ENCODE measurements around the gene CYB5R4.

Gene CYB5R4

GRCh38 chr6:83998021-83998584 is 138.6 kb downstream of the CYB5R4 start:
- Histone ChIP-seq H3K36me3 (ENCODE audit: control insufficient read depth, insufficient read depth, low read length) (no peaks in the 10 kb centered on the region), H3K27me3 (ENCODE audit: control insufficient read depth, insufficient read depth, low read length) (no peaks in the 10 kb centered on the region)

GRCh38 chr6:84001119-84001518 is 141.6 kb downstream of the CYB5R4 start:
- Histone ChIP-seq H3K4me3 (ENCODE audit: low read depth, low read length) (no peak overlapping the region), H3K9ac (no peak overlapping the region), H2AFZ (no peak overlapping the region), H3K4me1 (no peaks in the 10 kb centered on the region), H3K27ac (no peak overlapping the region), H3K27me3 (ENCODE audit: control insufficient read depth, insufficient read depth, low read length) (no peaks in the 10 kb centered on the region), H3K9me3 (ENCODE audit: control insufficient read depth, low read length) (no peaks in the 10 kb centered on the region), H3K36me3 (ENCODE audit: control insufficient read depth, insufficient read depth, low read length) (no peaks in the 10 kb centered on the region), H3K79me2 (no peaks in the 10 kb centered on the region), H3K4me2 (ENCODE audit: low read length) (no peak overlapping the region)
- TF ChIP-seq CTCF (IDR thresholded peaks at IDR 0.05), result no peak

More at GRCh38 chr6:83998021-83998584, 138.6 kb downstream of the CYB5R4 start:
- Histone ChIP-seq H2AFZ (no peak overlapping the region), H3K9me3 (ENCODE audit: control insufficient read depth, low read length) (no peaks in the 10 kb centered on the region), H3K79me2 (no peaks in the 10 kb centered on the region), H3K4me2 (ENCODE audit: low read length) (no peak overlapping the region), H3K9ac (no peak overlapping the region), H3K4me3 (ENCODE audit: low read depth, low read length) (no peak overlapping the region), H3K4me1 (no peaks in the 10 kb centered on the region), H3K27ac (no peak overlapping the region)
- no peak for TF ChIP-seq CTCF (IDR thresholded peaks at IDR 0.05)

GRCh38 chr6:84002226-84002625 is 142.7 kb downstream of the CYB5R4 start:
- Histone ChIP-seq H3K27me3 (ENCODE audit: control insufficient read depth, insufficient read depth, low read length) (no peaks in the 10 kb centered on the region), H3K4me2 (ENCODE audit: low read length) (no peak overlapping the region), H3K9ac (no peak overlapping the region), H3K27ac (no peak overlapping the region), H3K4me1 (no peaks in the 10 kb centered on the region), H3K9me3 (ENCODE audit: control insufficient read depth, low read length) (no peaks in the 10 kb centered on the region), H3K4me3 (ENCODE audit: low read depth, low read length) (no peak overlapping the region), H2AFZ (no peak overlapping the region), H3K36me3 (ENCODE audit: control insufficient read depth, insufficient read depth, low read length) (no peaks in the 10 kb centered on the region), H3K79me2 (no peaks in the 10 kb centered on the region)
- no peak for TF ChIP-seq CTCF (IDR thresholded peaks at IDR 0.05)

GRCh38 chr6:84003131-84003530 is 143.6 kb downstream of the CYB5R4 start:
- Histone ChIP-seq H3K27ac (no peak overlapping the region), H3K9ac (no peak overlapping the region), H3K4me1 (no peaks in the 10 kb centered on the region), H3K36me3 (ENCODE audit: control insufficient read depth, insufficient read depth, low read length) (no peaks in the 10 kb centered on the region), H3K27me3 (ENCODE audit: control insufficient read depth, insufficient read depth, low read length) (no peaks in the 10 kb centered on the region), H3K9me3 (ENCODE audit: control insufficient read depth, low read length) (no peaks in the 10 kb centered on the region), H3K79me2 (no peaks in the 10 kb centered on the region), H3K4me2 (ENCODE audit: low read length) (no peak overlapping the region), H2AFZ (no peak overlapping the region), H3K4me3 (ENCODE audit: low read depth, low read length) (no peak overlapping the region)
- TF ChIP-seq CTCF (IDR thresholded peaks at IDR 0.05), result no peak

GRCh38 chr6:84003654-84004053 is 144.2 kb downstream of the CYB5R4 start:
- no peak overlapping the region for H3K4me2 ChIP-seq (ENCODE audit: low read length)
- H3K27ac ChIP-seq, result no peak overlapping the region
- no peaks in the 10 kb centered on the region for H3K27me3 ChIP-seq (ENCODE audit: control insufficient read depth, insufficient read depth, low read length)
- H2AFZ ChIP-seq, result no peak overlapping the region
- no peak for TF ChIP-seq CTCF (IDR thresholded peaks at IDR 0.05)
- H3K79me2 ChIP-seq, result no peaks in the 10 kb centered on the region
- H3K4me1 ChIP-seq, result no peaks in the 10 kb centered on the region
- H3K9ac ChIP-seq, result no peak overlapping the region
- no peaks in the 10 kb centered on the region for H3K9me3 ChIP-seq (ENCODE audit: control insufficient read depth, low read length)
- no peak overlapping the region for H3K4me3 ChIP-seq (ENCODE audit: low read depth, low read length)
- no peaks in the 10 kb centered on the region for H3K36me3 ChIP-seq (ENCODE audit: control insufficient read depth, insufficient read depth, low read length)
